Activated naive CD8-positive, alpha-beta T cell treated with anti-CD3 and anti-CD28 coated beads, Interleukin-2, amount 50 U/mL, for 24 hours (primary cell): ENCODE measurements around the gene SLC5A10.
"Not testable (repeated sequence)": the region's sequence is repeated elsewhere in the genome, so short reads cannot be mapped to it uniquely, and the experiment has no call there.

Experiments
- ATAC-seq: fragments of 150-1000 bp; cut with Tn5 transposase; one replicate; pipeline ENCODE4 v1.10.0; 2021
- DNase-seq: peaks from one replicate; pipeline ENCODE4 v3.0.0; 2021
- H3K27ac Mint-ChIP-seq: one replicate; pipeline ENCODE4 v1.8.0; 2021; ENCODE audit warnings: mild to moderate bottlenecking, mixed read lengths
- H3K27me3 Mint-ChIP-seq: one replicate; pipeline ENCODE4 v1.8.0; 2021; ENCODE audit warnings: mixed read lengths
- H3K36me3 Mint-ChIP-seq: one replicate; pipeline ENCODE4 v1.8.0; 2021; ENCODE audit warnings: low read depth, mixed read lengths
- H3K4me1 Mint-ChIP-seq: one replicate; pipeline ENCODE4 v1.8.0; 2021; ENCODE audit warnings: mixed read lengths
- H3K4me3 Mint-ChIP-seq: one replicate; pipeline ENCODE4 v1.8.0; 2021; ENCODE audit warnings: mild to moderate bottlenecking, moderate library complexity, mixed read lengths
- H3K9me3 Mint-ChIP-seq: one replicate; pipeline ENCODE4 v1.8.0; 2021; ENCODE audit warnings: mixed read lengths

Gene SLC5A10

GRCh38 chr17:18956021-18956420, 4.1 kb downstream of the SLC5A10 start:
- H3K4me1 Mint-ChIP-seq = peaks cover 29% of the 10 kb centered on the region
- not testable (repeated sequence) for H3K9me3 Mint-ChIP-seq, H3K27ac Mint-ChIP-seq, H3K27me3 Mint-ChIP-seq, ATAC-seq, H3K4me3 Mint-ChIP-seq, DNase-seq, H3K36me3 Mint-ChIP-seq

- peaks cover 33% of the 10 kb centered on the region for H3K4me1 Mint-ChIP-seq
- H3K4me3 Mint-ChIP-seq = no peak overlapping the region
- no peaks in the 10 kb centered on the region for H3K27me3 Mint-ChIP-seq
- no peak for DNase-seq
- H3K9me3 Mint-ChIP-seq = no peaks in the 10 kb centered on the region
- no peak overlapping the region for H3K27ac Mint-ChIP-seq
- no peaks in the 10 kb centered on the region for H3K36me3 Mint-ChIP-seq
- ATAC-seq = no peak
Observed at GRCh38 chr17:18956581-18956980, 4.6 kb downstream of the SLC5A10 start.

GRCh38 chr17:18957831-18958230, 5.9 kb downstream of the SLC5A10 start:
- H3K27ac Mint-ChIP-seq = no peak overlapping the region
- H3K9me3 Mint-ChIP-seq = no peaks in the 10 kb centered on the region
- peaks cover 45% of the 10 kb centered on the region for H3K4me1 Mint-ChIP-seq
- no peaks in the 10 kb centered on the region for H3K27me3 Mint-ChIP-seq
- ATAC-seq = no peak
- H3K36me3 Mint-ChIP-seq = no peaks in the 10 kb centered on the region
- H3K4me3 Mint-ChIP-seq = no peak overlapping the region
- DNase-seq = no peak

DNA sequence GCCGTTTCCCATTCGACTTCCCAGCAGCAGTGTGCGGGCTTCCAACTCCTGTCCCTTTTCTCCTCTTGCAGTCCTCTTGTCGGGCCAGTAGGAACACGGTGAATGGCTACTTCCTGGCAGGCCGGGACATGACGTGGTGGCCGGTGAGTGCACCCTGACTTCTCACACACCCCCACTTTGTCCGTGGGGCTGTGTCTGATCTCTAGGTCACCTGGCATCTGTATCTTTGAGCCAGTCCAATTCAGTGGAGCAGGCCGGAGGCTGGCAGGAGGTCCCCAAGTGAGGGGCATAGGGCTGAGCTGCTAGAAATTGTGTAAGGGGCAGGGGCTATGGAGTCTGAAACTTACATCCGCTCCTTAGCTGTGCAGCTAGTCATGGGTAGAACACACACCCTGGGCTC, 6.6 kb downstream of the SLC5A10 start:
- H3K4me1 Mint-ChIP-seq = peaks cover 52% of the 10 kb centered on the region
- DNase-seq (no peak), ATAC-seq (no peak)
- H3K36me3 Mint-ChIP-seq = no peaks in the 10 kb centered on the region
- no peaks in the 10 kb centered on the region for H3K9me3 Mint-ChIP-seq
- H3K4me3 Mint-ChIP-seq = no peak overlapping the region
- no peak overlapping the region for H3K27ac Mint-ChIP-seq
- no peaks in the 10 kb centered on the region for H3K27me3 Mint-ChIP-seq

DNA sequence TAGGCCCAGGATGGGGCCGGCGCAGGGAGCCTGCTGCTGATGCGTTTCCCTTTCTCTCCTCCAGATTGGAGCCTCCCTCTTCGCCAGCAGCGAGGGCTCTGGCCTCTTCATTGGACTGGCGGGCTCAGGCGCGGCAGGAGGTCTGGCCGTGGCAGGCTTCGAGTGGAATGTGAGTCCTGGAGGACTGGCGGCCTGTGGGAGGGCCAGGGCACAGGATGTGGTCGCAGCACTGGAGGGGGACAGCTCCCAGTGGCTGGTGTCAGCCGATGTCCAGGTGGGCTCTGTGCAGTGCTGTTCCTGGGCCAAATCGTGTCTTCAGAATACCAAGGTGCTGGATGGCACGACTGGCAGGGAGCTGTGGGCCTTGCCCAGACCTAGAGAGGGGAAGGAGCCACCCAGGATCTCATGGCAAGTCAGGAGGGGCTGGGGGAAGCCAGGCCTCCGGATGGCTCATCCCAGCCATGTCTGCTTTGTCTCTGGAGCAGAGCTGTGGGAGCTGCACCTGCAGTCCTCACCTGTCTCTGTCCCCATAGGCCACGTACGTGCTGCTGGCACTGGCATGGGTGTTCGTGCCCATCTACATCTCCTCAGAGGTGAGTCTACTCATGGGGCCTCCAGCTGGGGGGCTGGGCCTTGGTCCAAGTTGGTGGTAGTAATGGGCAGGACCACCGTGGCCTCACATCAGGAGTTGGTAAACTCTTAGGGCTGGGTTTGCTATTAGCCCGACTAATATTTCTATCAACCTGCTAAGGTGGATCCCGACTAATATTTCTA, 7.3 kb downstream of the SLC5A10 start:
- DNase-seq (no peak), ATAC-seq (no peak)
- H3K27ac Mint-ChIP-seq = no peak overlapping the region
- H3K4me3 Mint-ChIP-seq = no peak overlapping the region
- H3K27me3 Mint-ChIP-seq = no peaks in the 10 kb centered on the region
- H3K36me3 Mint-ChIP-seq = no peaks in the 10 kb centered on the region
- peaks cover 50% of the 10 kb centered on the region for H3K4me1 Mint-ChIP-seq
- no peaks in the 10 kb centered on the region for H3K9me3 Mint-ChIP-seq

DNA sequence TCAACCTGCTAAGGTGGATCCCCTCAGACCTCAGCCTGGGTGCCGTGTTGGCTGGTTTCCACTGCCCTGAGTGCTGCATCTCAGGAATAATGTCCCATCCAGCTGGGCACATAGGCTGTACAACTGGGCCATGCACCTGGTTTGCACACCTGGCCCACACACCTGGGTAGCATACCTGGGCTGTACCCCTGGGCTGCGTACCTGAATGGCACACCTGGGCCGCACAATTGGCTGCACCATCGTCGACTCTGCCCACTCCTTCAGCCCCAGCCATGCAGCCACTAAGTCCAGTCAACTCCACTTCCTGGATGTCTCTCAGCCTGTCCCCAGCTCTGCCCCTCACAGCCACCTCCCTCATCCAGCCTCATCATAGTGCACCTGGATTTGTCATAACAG, 7.9 kb downstream of the SLC5A10 start:
- Mint-ChIP-seq H3K27ac (no peak overlapping the region), H3K4me3 (no peak overlapping the region), H3K9me3 (no peaks in the 10 kb centered on the region), H3K4me1 (peaks cover 46% of the 10 kb centered on the region), H3K27me3 (no peaks in the 10 kb centered on the region), H3K36me3 (no peaks in the 10 kb centered on the region)
- no peak for DNase-seq
- ATAC-seq = no peak

- H3K9me3 Mint-ChIP-seq = no peaks in the 10 kb centered on the region
- DNase-seq = no peak
- no peaks in the 10 kb centered on the region for H3K36me3 Mint-ChIP-seq
- ATAC-seq = no peak
- H3K27me3 Mint-ChIP-seq = no peaks in the 10 kb centered on the region
- no peak overlapping the region for H3K27ac Mint-ChIP-seq
- H3K4me1 Mint-ChIP-seq = peaks cover 44% of the 10 kb centered on the region
- no peak overlapping the region for H3K4me3 Mint-ChIP-seq
Observed at GRCh38 chr17:18960241-18960665, 8.3 kb downstream of the SLC5A10 start.

DNA sequence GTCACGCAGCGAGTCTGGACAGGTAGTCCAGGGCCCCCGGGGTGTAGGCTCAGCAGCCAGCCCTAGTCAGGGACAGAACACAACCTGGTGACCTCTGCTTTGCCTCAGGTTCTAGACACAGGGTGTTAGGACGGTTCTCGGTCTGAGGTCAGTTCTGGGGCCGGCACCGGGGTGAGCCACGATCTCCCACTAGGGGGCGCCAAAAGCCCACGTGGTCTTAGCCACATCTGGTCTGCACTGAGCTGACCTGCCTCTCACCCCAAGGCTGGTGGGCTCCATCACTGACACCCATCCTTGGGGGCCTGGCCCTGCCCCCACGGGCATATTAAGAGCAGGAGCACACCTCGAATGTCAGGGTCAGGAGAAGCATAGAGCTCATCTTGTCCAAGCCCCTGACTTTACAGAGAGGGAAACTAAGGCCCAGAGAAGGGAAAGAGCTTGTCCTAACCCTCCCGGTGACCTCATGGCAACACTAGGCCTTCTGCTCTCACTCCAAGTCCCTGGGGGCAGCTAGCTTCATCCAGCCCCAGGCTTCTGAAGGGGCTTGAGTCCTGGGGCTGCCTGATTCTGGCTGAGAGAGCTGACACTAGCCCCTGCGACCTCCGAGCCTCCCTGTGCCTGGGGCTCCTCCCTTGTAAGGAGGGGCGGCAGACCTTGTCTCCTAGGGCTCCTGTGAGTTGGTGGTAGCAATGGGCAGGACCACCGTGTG, 9.0 kb downstream of the SLC5A10 start:
- DNase-seq (peak; percentile 94), ATAC-seq (peak; percentile 58)
- Mint-ChIP-seq H3K4me1 (peaks cover 37% of the 10 kb centered on the region), H3K36me3 (no peaks in the 10 kb centered on the region), H3K9me3 (no peaks in the 10 kb centered on the region), H3K27me3 (no peaks in the 10 kb centered on the region), H3K27ac (no peak overlapping the region), H3K4me3 (peak overlapping the region; percentile 29)

DNA sequence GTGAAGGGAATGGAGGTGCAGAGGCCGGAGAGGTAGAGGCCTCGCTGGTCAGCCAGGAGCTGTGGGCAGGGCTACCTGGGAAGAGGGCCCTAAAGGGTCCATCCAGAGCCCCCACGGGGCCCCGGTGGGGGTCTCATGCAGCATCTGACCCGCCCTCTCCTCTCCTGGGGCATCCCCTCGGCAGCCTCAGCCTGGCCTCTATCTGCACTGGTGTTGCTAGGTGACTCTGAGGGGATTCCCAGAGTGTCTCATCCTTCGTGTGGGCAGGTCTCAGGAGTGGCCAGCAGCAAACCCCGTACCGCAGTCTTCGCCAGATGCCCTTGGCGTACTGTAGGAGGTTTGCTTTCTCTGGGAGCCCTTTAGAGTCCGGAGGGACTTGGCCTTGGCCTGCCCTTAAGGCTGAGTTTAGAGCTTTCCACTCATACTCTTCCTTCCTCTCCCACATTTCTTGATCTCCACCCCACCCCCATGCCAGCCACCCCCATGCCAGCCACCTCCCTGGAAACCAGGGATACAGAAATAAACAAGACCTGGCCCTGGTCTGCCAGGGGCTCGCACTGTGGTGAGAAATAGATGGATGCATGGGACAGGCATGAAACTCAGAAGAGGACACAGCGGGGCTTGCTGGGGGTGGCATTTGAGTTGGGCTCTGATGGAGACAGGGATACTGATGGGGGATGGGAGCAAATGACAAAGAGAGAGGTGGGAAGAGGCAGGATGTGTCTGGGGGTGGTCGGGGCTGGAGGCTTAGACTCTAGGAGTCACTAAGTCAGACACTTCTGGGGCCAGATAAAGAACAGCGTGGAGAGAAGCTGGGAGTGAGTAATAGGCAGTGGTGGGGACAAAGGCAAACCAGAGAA, 9.9 kb downstream of the SLC5A10 start:
- H3K27ac Mint-ChIP-seq = peak overlapping the region; percentile 70
- no peaks in the 10 kb centered on the region for H3K9me3 Mint-ChIP-seq
- peak overlapping the region; percentile 29 for H3K4me3 Mint-ChIP-seq
- H3K4me1 Mint-ChIP-seq = peaks cover 31% of the 10 kb centered on the region
- no peaks in the 10 kb centered on the region for H3K27me3 Mint-ChIP-seq
- H3K36me3 Mint-ChIP-seq = no peaks in the 10 kb centered on the region
- DNase-seq (peak; percentile 36), ATAC-seq (peak; percentile 65)

GRCh38 chr17:18962494-18962815, 10.5 kb downstream of the SLC5A10 start:
- Mint-ChIP-seq H3K27me3 (no peaks in the 10 kb centered on the region), H3K4me3 (no peak overlapping the region), H3K36me3 (no peaks in the 10 kb centered on the region), H3K4me1 (peaks cover 30% of the 10 kb centered on the region), H3K9me3 (no peaks in the 10 kb centered on the region), H3K27ac (peak overlapping the region; percentile 70)
- ATAC-seq = no peak
- no peak for DNase-seq

DNA sequence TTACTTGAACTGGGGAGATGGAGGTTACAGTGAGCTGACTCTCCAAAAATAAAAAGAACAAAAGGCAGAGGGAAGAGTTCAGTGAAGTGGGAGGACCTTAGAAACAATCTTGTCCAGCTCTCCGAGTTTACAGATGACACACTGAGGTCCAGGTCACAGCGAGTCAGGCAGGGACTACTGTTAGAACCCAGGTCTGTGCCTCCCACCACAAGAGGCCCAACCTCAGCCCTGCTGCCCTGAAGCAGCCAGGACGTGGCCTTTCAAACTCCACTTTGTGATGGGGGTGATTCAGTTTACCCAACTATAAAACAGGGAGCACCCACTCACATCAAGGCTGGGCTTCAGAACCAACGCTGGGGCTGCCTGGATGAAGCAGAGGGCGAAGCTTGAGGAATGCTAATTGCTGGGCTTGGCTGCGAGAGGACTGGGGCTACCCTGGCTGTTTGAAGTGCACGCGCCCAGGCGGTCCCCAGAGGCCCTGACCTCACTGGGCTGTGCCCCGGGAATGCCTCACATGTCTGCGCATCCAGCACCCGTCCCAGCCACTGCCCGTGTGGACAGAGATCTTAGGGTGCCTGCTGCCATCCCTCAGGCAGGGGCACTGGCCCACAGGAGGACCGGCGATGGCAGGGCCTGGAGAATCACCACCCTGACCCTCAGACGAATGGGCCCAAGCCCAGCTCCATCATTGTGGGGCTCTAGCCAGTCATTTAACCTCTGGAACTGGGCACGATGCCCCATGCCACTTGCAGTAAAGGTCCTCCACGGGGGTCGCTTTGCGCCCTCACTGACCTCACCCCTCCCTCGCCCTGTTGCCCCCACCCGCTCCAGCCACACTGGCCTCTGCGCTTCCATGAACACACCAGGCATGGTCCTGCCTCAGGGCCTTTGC, 11.4 kb downstream of the SLC5A10 start:
- ATAC-seq = peak; percentile 73
- H3K36me3 Mint-ChIP-seq = no peaks in the 10 kb centered on the region
- H3K4me3 Mint-ChIP-seq = no peak overlapping the region
- H3K4me1 Mint-ChIP-seq = peaks cover 30% of the 10 kb centered on the region
- peak; percentile 42 for DNase-seq
- no peaks in the 10 kb centered on the region for H3K27me3 Mint-ChIP-seq
- H3K27ac Mint-ChIP-seq = peak overlapping the region; percentile 42
- no peaks in the 10 kb centered on the region for H3K9me3 Mint-ChIP-seq

DNA sequence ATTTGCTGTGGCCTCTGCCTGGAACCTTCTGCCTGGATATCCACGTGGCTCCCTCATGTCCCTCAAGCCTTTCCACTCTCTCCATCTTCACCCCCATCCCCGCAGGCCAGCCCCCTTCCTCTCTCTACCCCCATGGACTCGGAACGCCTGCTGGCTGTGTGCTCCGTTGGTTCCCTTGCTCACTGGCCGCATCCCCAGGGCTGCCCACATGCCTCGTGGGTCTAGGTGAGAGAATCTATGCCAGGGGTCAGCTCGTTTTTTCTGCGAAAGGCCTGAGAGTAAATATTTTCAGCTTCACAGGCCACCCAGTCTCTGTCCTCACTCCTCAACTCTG, 12.0 kb downstream of the SLC5A10 start:
- Mint-ChIP-seq H3K36me3 (no peaks in the 10 kb centered on the region), H3K4me1 (peaks cover 30% of the 10 kb centered on the region), H3K27me3 (no peaks in the 10 kb centered on the region), H3K9me3 (no peaks in the 10 kb centered on the region), H3K4me3 (no peak overlapping the region), H3K27ac (no peak overlapping the region)
- DNase-seq (no peak), ATAC-seq (no peak)

DNA sequence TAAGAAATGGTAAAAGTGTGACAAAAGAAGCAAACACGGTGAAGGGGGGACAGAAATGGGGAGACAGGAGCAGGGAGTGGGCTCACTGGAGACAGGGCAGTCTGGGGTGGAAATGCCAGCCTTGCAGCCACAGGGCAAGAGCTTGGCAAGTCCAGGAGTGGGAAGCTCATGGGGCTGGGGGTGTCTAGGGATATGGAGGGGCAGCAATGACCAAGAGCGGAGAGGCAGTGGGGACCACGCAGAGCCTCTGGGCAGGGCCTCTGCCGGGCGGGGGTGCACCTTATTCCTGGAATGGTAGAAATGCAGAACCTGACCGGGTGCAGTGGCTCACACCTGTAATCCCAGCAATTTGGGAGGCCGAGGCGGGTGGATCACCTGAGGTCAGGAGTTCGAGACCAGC, 12.6 kb downstream of the SLC5A10 start:
- Mint-ChIP-seq H3K9me3 (no peaks in the 10 kb centered on the region), H3K4me3 (no peak overlapping the region), H3K27ac (no peak overlapping the region), H3K4me1 (peaks cover 30% of the 10 kb centered on the region), H3K36me3 (no peaks in the 10 kb centered on the region), H3K27me3 (no peaks in the 10 kb centered on the region)
- DNase-seq (no peak), ATAC-seq (no peak)

GRCh38 chr17:18965530-18966236, 13.7 kb downstream of the SLC5A10 start:
- H3K36me3 Mint-ChIP-seq = no peaks in the 10 kb centered on the region
- H3K9me3 Mint-ChIP-seq = no peaks in the 10 kb centered on the region
- no peak for ATAC-seq
- peaks cover 28% of the 10 kb centered on the region for H3K4me1 Mint-ChIP-seq
- H3K27ac Mint-ChIP-seq = no peak overlapping the region
- H3K4me3 Mint-ChIP-seq = no peak overlapping the region
- no peak for DNase-seq
- H3K27me3 Mint-ChIP-seq = no peaks in the 10 kb centered on the region
